ENCODE measurements around the gene CGB8. TPM values are rescaled to one million over a fixed set of nuclear protein-coding genes. Genes with fewer than 3 reads are reported as not detected.
A peak's percentile ranks its signal among the peaks of the same experiment; 100 is the strongest.

The CGB8 gene
- polyA plus RNA-seq, 2 of the 4 experiments (the other 2 are of a cell fraction), result 0.63 to 2.7 TPM

GRCh38 chr19:49064029-49064629, 15.2 kb upstream of the CGB8 start:
- H3K4me3 ChIP-seq, result peak overlapping the region; percentile 45
- no peak for DNase-seq (ENCODE audit: low read depth in 1 of 2, low spot score in 1 of 2)
- 59% methylated on average over 10 of the region's 10 CpGs for WGBS (ENCODE audit: missing lambda C conversion rate)
- no peak for FAIRE-seq
- TF ChIP-seq HOXB5 (CRISPR knock-in tag; IDR thresholded peaks at IDR 0.05) (no peak), JUNB (IDR thresholded peaks at IDR 0.05) (no peak)
- peak overlapping the region; percentile 89 for H3K4me2 ChIP-seq
- no peaks in the 10 kb centered on the region for H3K9me3 ChIP-seq
- peak; percentile 30 to 53; a peak in 4 of 6 replicates for ATAC-seq
- ChIA-PET POLR2A (no interaction called here), CTCF (interaction anchor here (0.6 to 2.4 kb wide), 9 partner anchors 8 to 111 kb away, joined by 3 to 9 read pairs (median 5); no protein-coding TSS in a partner anchor)
- H3K4me1 ChIP-seq, result peaks cover 18% of the 10 kb centered on the region
- H3K27ac ChIP-seq, result peak overlapping the region; percentile 56 to 82

- CTCF ChIA-PET, result interaction anchor here (1.0 to 7.3 kb wide), 8 partner anchors 11 to 273 kb away, joined by 3 to 96 read pairs (median 8); partner anchors contain the start of genes GYS1, KCNA7 and RUVBL2
- no peak overlapping the region for H3K4me2 ChIP-seq
- no peak overlapping the region for H3K27ac ChIP-seq
- ATAC-seq (no peak), DNase-seq (ENCODE audit: low read depth in 1 of 2, low spot score in 1 of 2) (no peak), FAIRE-seq (no peak)
- H3K9me3 ChIP-seq, result no peaks in the 10 kb centered on the region
- POLR2A ChIA-PET, result interaction anchor here (0.7 kb wide), 1 partner anchor 8 kb away, joined by 3 read pairs; no protein-coding TSS in a partner anchor
- WGBS (ENCODE audit: missing lambda C conversion rate), result 94% methylated on average over 25 of the region's 25 CpGs
- H3K4me1 ChIP-seq, result peaks cover 29% of the 10 kb centered on the region
- no peak overlapping the region for H3K4me3 ChIP-seq
- TF ChIP-seq, protein P1, sequence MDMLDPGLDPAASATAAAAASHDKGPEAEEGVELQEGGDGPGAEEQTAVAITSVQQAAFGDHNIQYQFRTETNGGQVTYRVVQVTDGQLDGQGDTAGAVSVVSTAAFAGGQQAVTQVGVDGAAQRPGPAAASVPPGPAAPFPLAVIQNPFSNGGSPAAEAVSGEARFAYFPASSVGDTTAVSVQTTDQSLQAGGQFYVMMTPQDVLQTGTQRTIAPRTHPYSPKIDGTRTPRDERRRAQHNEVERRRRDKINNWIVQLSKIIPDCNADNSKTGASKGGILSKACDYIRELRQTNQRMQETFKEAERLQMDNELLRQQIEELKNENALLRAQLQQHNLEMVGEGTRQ (IDR thresholded peaks at IDR 0.05), result no peak
- no peak for TF ChIP-seq PBX3 (IDR thresholded peaks at IDR 0.05)
- TF ChIP-seq CBX2 (IDR thresholded peaks at IDR 0.05; ENCODE audit: borderline replicate concordance, low read depth), result no peak
Observed at GRCh38 chr19:49061445-49061844, 12.5 kb upstream of the CGB8 start.

DNA sequence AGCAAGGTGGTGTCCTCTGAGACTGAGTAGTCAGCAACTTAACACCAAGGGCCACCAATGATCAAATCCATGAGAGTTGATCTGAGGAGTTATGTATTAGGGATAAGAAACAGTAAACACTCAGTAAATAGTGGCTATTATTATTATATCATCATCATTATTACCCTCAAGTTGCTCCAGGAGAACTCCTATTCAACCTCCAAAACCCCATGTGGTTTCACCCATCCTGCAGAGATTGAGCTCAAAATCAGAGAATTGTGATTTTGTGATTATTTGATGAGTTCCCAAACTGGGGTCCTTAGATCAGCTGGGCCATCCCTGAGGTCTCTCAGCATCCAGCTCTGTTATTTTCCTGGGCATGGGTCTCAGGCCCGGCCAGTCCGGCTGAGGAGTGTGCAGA, 12.1 kb upstream of the CGB8 start:
- no peak overlapping the region for H3K4me2 ChIP-seq
- 100% methylated on average over 2 of the region's 2 CpGs for WGBS (ENCODE audit: missing lambda C conversion rate)
- H3K4me1 ChIP-seq, result peaks cover 28% of the 10 kb centered on the region
- CTCF ChIA-PET, result interaction anchor here (0.9 to 7.3 kb wide), 11 partner anchors 12 to 273 kb away, joined by 3 to 96 read pairs (median 4); partner anchors contain the start of genes GYS1, KCNA7 and RUVBL2
- no peaks in the 10 kb centered on the region for H3K9me3 ChIP-seq
- no peak for DNase-seq (ENCODE audit: low read depth in 1 of 2, low spot score in 1 of 2)
- ATAC-seq, result no peak
- POLR2A ChIA-PET, result no interaction called here
- peak; percentile 18 for FAIRE-seq
- no peak overlapping the region for H3K27ac ChIP-seq
- no peak for TF ChIP-seq RAD21 (conservative IDR thresholded peaks at IDR 0.05 in 1 of 2, IDR thresholded peaks at IDR 0.05 in 1 of 2)
- TF ChIP-seq, protein P2, sequence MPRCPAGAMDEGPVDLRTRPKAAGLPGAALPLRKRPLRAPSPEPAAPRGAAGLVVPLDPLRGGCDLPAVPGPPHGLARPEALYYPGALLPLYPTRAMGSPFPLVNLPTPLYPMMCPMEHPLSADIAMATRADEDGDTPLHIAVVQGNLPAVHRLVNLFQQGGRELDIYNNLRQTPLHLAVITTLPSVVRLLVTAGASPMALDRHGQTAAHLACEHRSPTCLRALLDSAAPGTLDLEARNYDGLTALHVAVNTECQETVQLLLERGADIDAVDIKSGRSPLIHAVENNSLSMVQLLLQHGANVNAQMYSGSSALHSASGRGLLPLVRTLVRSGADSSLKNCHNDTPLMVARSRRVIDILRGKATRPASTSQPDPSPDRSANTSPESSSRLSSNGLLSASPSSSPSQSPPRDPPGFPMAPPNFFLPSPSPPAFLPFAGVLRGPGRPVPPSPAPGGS (IDR thresholded peaks at IDR 0.05), result no peak
- TF ChIP-seq HES2 (IDR thresholded peaks at IDR 0.05), result no peak
- no peak for TF ChIP-seq RNF2 (IDR thresholded peaks at IDR 0.05; ENCODE audit: borderline replicate concordance, low read depth)
- TF ChIP-seq JUNB (IDR thresholded peaks at IDR 0.05), result no peak
- TF ChIP-seq KDM1A (IDR thresholded peaks at IDR 0.05; ENCODE audit: low read depth), result no peak
- no peak for TF ChIP-seq FOSB (CRISPR knock-in tag; IDR thresholded peaks at IDR 0.05)
- TF ChIP-seq, protein P3, sequence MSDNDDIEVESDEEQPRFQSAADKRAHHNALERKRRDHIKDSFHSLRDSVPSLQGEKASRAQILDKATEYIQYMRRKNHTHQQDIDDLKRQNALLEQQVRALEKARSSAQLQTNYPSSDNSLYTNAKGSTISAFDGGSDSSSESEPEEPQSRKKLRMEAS (IDR thresholded peaks at IDR 0.05), result no peak
- no peak for TF ChIP-seq KDM5A (IDR thresholded peaks at IDR 0.05)
- TF ChIP-seq SMC3 (IDR thresholded peaks at IDR 0.05), result no peak
- TF ChIP-seq HEYL (CRISPR knock-in tag; IDR thresholded peaks at IDR 0.05), result no peak
- no peak overlapping the region for H3K4me3 ChIP-seq

- 85% methylated on average over 9 of the region's 9 CpGs for WGBS (ENCODE audit: missing lambda C conversion rate)
- H3K9me3 ChIP-seq, result no peaks in the 10 kb centered on the region
- no peak for ATAC-seq
- no peak for FAIRE-seq
- CTCF ChIA-PET, result interaction anchor here (1.0 to 7.3 kb wide), 10 partner anchors 14 to 271 kb away, joined by 3 to 96 read pairs (median 8); partner anchors contain the start of genes GYS1, KCNA7 and RUVBL2
- no peak overlapping the region for H3K27ac ChIP-seq
- H3K4me1 ChIP-seq, result peaks cover 12% of the 10 kb centered on the region
- no peak overlapping the region for H3K4me3 ChIP-seq
- POLR2A ChIA-PET, result no interaction called here
- H3K4me2 ChIP-seq, result no peak overlapping the region
- no peak for DNase-seq (ENCODE audit: low read depth in 1 of 2, low spot score in 1 of 2)
- TF ChIP-seq RFX5 (IDR thresholded peaks at IDR 0.05) (no peak), HOXA7 (CRISPR knock-in tag; IDR thresholded peaks at IDR 0.05) (no peak), ZFP36 (IDR thresholded peaks at IDR 0.05; ENCODE audit: borderline replicate concordance, partially characterized antibody) (no peak), HMGXB4 (CRISPR knock-in tag; IDR thresholded peaks at IDR 0.05; ENCODE audit: borderline replicate concordance) (no peak)
- TF ChIP-seq, protein P4, sequence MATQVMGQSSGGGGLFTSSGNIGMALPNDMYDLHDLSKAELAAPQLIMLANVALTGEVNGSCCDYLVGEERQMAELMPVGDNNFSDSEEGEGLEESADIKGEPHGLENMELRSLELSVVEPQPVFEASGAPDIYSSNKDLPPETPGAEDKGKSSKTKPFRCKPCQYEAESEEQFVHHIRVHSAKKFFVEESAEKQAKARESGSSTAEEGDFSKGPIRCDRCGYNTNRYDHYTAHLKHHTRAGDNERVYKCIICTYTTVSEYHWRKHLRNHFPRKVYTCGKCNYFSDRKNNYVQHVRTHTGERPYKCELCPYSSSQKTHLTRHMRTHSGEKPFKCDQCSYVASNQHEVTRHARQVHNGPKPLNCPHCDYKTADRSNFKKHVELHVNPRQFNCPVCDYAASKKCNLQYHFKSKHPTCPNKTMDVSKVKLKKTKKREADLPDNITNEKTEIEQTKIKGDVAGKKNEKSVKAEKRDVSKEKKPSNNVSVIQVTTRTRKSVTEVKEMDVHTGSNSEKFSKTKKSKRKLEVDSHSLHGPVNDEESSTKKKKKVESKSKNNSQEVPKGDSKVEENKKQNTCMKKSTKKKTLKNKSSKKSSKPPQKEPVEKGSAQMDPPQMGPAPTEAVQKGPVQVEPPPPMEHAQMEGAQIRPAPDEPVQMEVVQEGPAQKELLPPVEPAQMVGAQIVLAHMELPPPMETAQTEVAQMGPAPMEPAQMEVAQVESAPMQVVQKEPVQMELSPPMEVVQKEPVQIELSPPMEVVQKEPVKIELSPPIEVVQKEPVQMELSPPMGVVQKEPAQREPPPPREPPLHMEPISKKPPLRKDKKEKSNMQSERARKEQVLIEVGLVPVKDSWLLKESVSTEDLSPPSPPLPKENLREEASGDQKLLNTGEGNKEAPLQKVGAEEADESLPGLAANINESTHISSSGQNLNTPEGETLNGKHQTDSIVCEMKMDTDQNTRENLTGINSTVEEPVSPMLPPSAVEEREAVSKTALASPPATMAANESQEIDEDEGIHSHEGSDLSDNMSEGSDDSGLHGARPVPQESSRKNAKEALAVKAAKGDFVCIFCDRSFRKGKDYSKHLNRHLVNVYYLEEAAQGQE (IDR thresholded peaks at IDR 0.05), result no peak
Observed at GRCh38 chr19:49059053-49059452, 10.1 kb upstream of the CGB8 start.

Measured in A549 (cell line).